Bronchial epithelial cell (primary cell): ENCODE data around the gene COQ9. TPM values are rescaled to one million over a fixed set of nuclear protein-coding genes. Genes with fewer than 3 reads are reported as not detected.
"Not testable (repeated sequence)": the region's sequence is repeated elsewhere in the genome, so short reads cannot be mapped to it uniquely, and the experiment has no call there.

Experiments used
- DNase-seq: peaks from one replicate; pipeline ENCODE4 v3.0.0-alpha.2; 2010; ENCODE audit warnings: low read depth
- FAIRE-seq: peaks from 2 replicates; lab custom pipeline; 2011; peaks lifted over from hg19 to GRCh38; lab: Jason Lieb, UNC
- H3K27me3 ChIP-seq: 2 replicates; pipeline ENCODE4 v1.5.1; 2011; ENCODE audit warnings: low read length; ENCODE audit not compliant: control insufficient read depth, insufficient read depth
- H3K36me3 ChIP-seq: 2 replicates; pipeline ENCODE4 v1.5.1; 2011; ENCODE audit warnings: low read length; ENCODE audit not compliant: control insufficient read depth, insufficient read depth
- H3K4me3 ChIP-seq: 2 replicates; pipeline ENCODE4 v1.5.1; 2011; ENCODE audit warnings: mild to moderate bottlenecking, low read depth, low read length, control low read depth
- CTCF ChIP-seq: IDR thresholded peaks from 2 replicates; pipeline ENCODE4 v1.5.1; 2011; ENCODE audit warnings: mild to moderate bottlenecking, moderate library complexity, low read length, control low read depth, inconsistent platforms; ENCODE audit not compliant: insufficient read depth, severe bottlenecking
- total RNA-seq: library from RNA; depleted of rRNA; stranded (reverse); fragments of >200 nt; gene quantifications from 2 replicates; pipeline ENCODE4 v1.2.1, GENCODE V29; 2014

Gene COQ9
- total RNA-seq, 1 donor from 2014 or later = 59.5 TPM

GRCh38 chr16:57427824-57428223 is 19.5 kb upstream of the COQ9 start:
- FAIRE-seq = no peak
- peaks cover 18% of the 10 kb centered on the region for H3K36me3 ChIP-seq

GRCh38 chr16:57430955-57431354 is 16.3 kb upstream of the COQ9 start:
- no peak for DNase-seq
- FAIRE-seq = no peak
- no peaks in the 10 kb centered on the region for H3K27me3 ChIP-seq
- no peak overlapping the region for H3K4me3 ChIP-seq
- no peak for TF ChIP-seq CTCF
- peaks cover 30% of the 10 kb centered on the region for H3K36me3 ChIP-seq

More at GRCh38 chr16:57427824-57428223, 19.5 kb upstream of the COQ9 start:
- DNase-seq = no peak
- no peak for TF ChIP-seq CTCF
- no peaks in the 10 kb centered on the region for H3K27me3 ChIP-seq
- H3K4me3 ChIP-seq = no peak overlapping the region

GRCh38 chr16:57432505-57432904 is 14.8 kb upstream of the COQ9 start:
- peaks cover 30% of the 10 kb centered on the region for H3K36me3 ChIP-seq

GRCh38 chr16:57432989-57433388 is 14.3 kb upstream of the COQ9 start:
- Histone ChIP-seq H3K36me3 (peaks cover 30% of the 10 kb centered on the region), H3K27me3 (no peaks in the 10 kb centered on the region), H3K4me3 (no peak overlapping the region)
- DNase-seq = no peak
- no peak for FAIRE-seq
- TF ChIP-seq CTCF = no peak

More at GRCh38 chr16:57432505-57432904, 14.8 kb upstream of the COQ9 start:
- H3K27me3 ChIP-seq = no peaks in the 10 kb centered on the region
- no peak overlapping the region for H3K4me3 ChIP-seq
- DNase-seq (no peak), FAIRE-seq (no peak)
- TF ChIP-seq CTCF = no peak

- FAIRE-seq = no peak
- Histone ChIP-seq H3K27me3 (no peaks in the 10 kb centered on the region), H3K4me3 (no peak overlapping the region), H3K36me3 (peaks cover 30% of the 10 kb centered on the region)
- DNase-seq = no peak
- no peak for TF ChIP-seq CTCF
Measured at GRCh38 chr16:57434003-57434402, 13.3 kb upstream of the COQ9 start.

- H3K4me3 ChIP-seq = no peak overlapping the region
- H3K27me3 ChIP-seq = no peaks in the 10 kb centered on the region
- H3K36me3 ChIP-seq = peaks cover 26% of the 10 kb centered on the region
- no peak for DNase-seq
- no peak for FAIRE-seq
- no peak for TF ChIP-seq CTCF
Measured at GRCh38 chr16:57435838-57436237, 11.4 kb upstream of the COQ9 start.

- H3K36me3 ChIP-seq = peaks cover 12% of the 10 kb centered on the region
- H3K27me3 ChIP-seq, DNase-seq, FAIRE-seq, H3K4me3 ChIP-seq: not testable (repeated sequence)
Measured at GRCh38 chr16:57439947-57440346, 7.3 kb upstream of the COQ9 start.

- not testable (repeated sequence) for H3K27me3 ChIP-seq, FAIRE-seq, DNase-seq, H3K4me3 ChIP-seq, H3K36me3 ChIP-seq
Measured at GRCh38 chr16:57440551-57440950, 6.7 kb upstream of the COQ9 start.
